Activated naive CD8-positive, alpha-beta T cell treated with anti-CD3 and anti-CD28 coated beads, Interleukin-2, amount 10 ng/mL, durations not matched to agents 7 days and 5 days (primary cell): Measurements from ENCODE around the gene P4HTM. TPM values are rescaled to one million over a fixed set of nuclear protein-coding genes. Genes with fewer than 3 reads are reported as not detected.

Source experiments
- ATAC-seq: fragments of 150-1000 bp; cut with Tn5 transposase; one replicate; pipeline ENCODE4 v1.10.0; 2021; ENCODE audit warnings: low read depth, moderate library complexity
- POLR2A ChIA-PET: fragments of 350-600 bp; sonication (Branson Sonifier 250); formaldehyde crosslinking; loops from one replicate; lab custom pipeline; 2021; ENCODE audit warnings: antibody characterized with exemption; lab: Charles Lee
- DNase-seq: peaks from one replicate; pipeline ENCODE4 v3.0.0; 2021
- H3K27ac Mint-ChIP-seq: one replicate; pipeline ENCODE4 v1.8.0; 2022; ENCODE audit warnings: mild to moderate bottlenecking, mixed read lengths
- H3K27me3 Mint-ChIP-seq: one replicate; pipeline ENCODE4 v1.8.0; 2022; ENCODE audit warnings: mild to moderate bottlenecking, moderate library complexity, mixed read lengths
- H3K36me3 Mint-ChIP-seq: one replicate; pipeline ENCODE4 v1.8.0; 2021; ENCODE audit warnings: mild to moderate bottlenecking, mixed read lengths
- H3K4me1 Mint-ChIP-seq: one replicate; pipeline ENCODE4 v1.8.0; 2021; ENCODE audit warnings: mixed read lengths
- H3K4me3 Mint-ChIP-seq: one replicate; pipeline ENCODE4 v1.8.0; 2022; ENCODE audit warnings: mild to moderate bottlenecking, moderate library complexity, mixed read lengths
- H3K9me3 Mint-ChIP-seq: one replicate; pipeline ENCODE4 v1.8.0; 2021; ENCODE audit warnings: mixed read lengths
- total RNA-seq, 2 experiments: library from RNA; stranded (reverse); gene quantifications; one replicate each; pipeline ENCODE4 v1.2.3, GENCODE V29; 2021

P4HTM gene
- total RNA-seq, 2 experiments from 2014 or later = 57.4 to 57.7 TPM

DNA sequence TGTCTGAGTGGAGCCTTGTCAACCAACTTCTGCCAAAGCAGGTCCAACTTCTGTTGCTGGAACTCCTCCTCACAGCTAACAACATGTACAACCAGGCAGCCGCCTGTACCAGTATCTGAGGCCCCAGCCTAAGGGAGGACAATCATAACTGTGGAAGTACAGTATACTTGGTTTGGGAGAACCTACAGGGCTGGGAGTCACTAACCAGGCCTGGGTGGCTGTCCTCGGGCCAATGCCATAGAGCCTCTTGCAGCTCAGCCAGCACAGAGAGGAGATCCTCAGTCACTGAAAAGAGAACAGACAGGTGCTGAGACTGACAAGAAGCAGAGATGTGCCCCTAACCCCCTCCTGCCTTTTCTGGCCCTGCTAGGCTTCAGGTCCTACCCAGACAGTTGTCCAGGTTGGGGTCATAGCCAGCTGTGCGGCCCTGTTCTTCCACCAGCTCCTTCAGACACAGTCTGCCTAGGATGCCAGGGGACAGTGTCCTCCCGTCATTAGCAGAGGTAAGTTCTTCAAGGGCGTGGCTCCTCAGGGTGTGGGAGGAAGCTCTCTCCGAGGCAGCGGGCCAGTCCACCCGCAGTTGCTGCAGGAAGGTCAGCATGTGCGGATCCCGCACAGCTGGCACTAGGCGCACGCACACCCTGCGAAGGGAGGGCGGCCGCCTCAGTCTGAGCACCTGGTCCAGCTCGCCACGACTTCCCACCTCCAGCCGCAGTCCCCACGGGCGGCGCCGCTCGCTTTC lies 27.4 kb downstream of the P4HTM start:
- Mint-ChIP-seq H3K4me1 (peaks cover 16% of the 10 kb centered on the region), H3K4me3 (peak overlapping the region; percentile 96), H3K27ac (peak overlapping the region; percentile 67), H3K9me3 (no peaks in the 10 kb centered on the region), H3K36me3 (peaks cover 5% of the 10 kb centered on the region), H3K27me3 (no peaks in the 10 kb centered on the region)
- POLR2A ChIA-PET = interaction anchor here (1.0 to 10.1 kb wide), 8 partner anchors 8 to 102 kb away, joined by 3 to 244 read pairs (median 14); partner anchors contain the start of genes ARIH2, IMPDH2, P4HTM and QRICH1
- ATAC-seq (no peak), DNase-seq (no peak)

DNA sequence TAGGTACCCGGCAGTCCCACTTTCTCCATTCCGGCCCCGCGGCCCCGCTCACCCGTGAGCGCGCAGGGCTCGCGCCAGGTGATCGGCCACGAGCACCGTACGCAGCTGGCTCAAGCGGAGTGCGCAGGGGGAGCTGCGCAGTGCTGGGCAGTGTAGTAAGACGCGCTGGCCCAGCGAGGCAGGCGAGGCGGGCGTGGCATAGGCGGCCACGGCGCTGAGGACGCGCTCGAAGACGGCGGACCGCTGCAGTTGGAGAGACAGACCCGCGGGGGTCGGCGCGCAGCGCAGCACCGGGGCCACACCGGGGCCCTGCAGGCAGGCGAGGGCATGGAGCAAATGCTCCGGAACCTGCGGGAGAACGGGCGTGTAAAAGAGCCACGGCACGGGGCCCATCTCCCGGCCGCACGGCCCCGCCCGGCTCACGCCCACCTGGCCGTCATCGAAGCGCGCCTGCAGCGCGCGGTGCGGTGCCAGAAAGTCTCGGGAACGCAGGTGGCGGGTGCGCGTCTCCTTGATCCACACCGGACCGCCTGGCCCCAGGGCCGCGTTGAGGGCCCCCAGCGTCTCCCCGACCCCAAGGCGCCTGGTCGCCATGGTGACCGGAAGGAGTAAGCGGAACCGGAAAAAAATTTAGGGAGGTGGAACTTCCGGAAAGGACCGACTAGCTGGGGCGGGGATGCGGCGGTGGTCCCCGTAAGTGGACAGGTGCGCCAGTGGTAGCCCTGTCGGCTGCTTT lies 28.1 kb downstream of the P4HTM start, which contains the start of gene DALRD3:
TSS of gene DALRD3 (minus strand) at position 610 of the 736 bp plus-strand sequence. CDS start at position 594, 16 bp downstream.
- H3K4me1 Mint-ChIP-seq = peaks cover 19% of the 10 kb centered on the region
- DNase-seq (peak; percentile 83), ATAC-seq (peak; percentile 13)
- H3K27ac Mint-ChIP-seq = peak within 1 kb of the TSS; percentile 98
- peaks cover 7% of the 10 kb centered on the region for H3K36me3 Mint-ChIP-seq
- peak within 1 kb of the TSS; percentile 96 for H3K4me3 Mint-ChIP-seq
- no peaks in the 10 kb centered on the region for H3K27me3 Mint-ChIP-seq
- POLR2A ChIA-PET = interaction anchor here (1.0 to 10.1 kb wide), 7 partner anchors 11 to 102 kb away, joined by 3 to 244 read pairs (median 20); partner anchors contain the start of genes ARIH2, IMPDH2, P4HTM and QRICH1
- no peaks in the 10 kb centered on the region for H3K9me3 Mint-ChIP-seq

DNA sequence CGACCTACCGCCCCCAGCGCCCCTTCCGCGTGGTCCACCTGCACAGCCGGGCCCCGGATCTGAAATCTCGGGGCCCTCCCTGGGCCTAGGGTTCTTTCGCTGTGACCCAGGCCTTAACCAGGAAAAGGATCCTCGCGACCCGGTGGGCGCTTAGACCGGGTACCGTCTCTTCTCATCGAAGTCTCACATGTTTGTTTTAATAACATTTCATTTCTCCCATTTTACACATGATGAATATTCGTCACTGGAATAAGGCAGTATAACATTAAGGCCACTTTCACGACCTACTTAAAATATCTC lies 28.6 kb downstream of the P4HTM start:
- POLR2A ChIA-PET = interaction anchor here (8.8 to 10.1 kb wide), 3 partner anchors 12 to 75 kb away, joined by 101 to 244 read pairs (median 129); partner anchors contain the start of genes P4HTM, QRICH1 and WDR6
- peaks cover 21% of the 10 kb centered on the region for H3K4me1 Mint-ChIP-seq

DNA sequence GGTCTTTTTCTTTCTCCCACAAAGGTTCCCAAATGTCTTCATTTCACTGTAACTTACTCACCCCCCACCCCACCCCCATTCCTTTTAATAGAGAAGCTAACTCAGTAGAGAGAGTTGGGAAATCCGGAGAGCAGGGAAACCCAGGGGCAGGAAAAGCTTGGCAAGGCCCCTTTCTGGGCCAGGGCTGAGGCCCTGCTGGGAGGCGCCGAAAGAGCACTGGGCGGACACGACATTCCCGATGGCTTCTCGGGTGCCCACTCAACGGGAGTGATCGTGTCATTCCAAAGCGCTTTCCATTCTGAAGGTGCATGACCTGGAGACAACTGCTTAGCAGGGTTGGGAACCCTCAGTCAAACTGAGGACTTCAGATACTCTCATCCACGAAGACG lies 29.9 kb downstream of the P4HTM start:
- peaks cover 6% of the 10 kb centered on the region for H3K36me3 Mint-ChIP-seq
- H3K27me3 Mint-ChIP-seq = no peaks in the 10 kb centered on the region
- no peak for DNase-seq
- peaks cover 20% of the 10 kb centered on the region for H3K4me1 Mint-ChIP-seq
- H3K27ac Mint-ChIP-seq = peak overlapping the region; percentile 98
- H3K9me3 Mint-ChIP-seq = no peaks in the 10 kb centered on the region
- ATAC-seq = no peak
- H3K4me3 Mint-ChIP-seq = peak overlapping the region; percentile 96
- POLR2A ChIA-PET = interaction anchor here (0.5 to 10.1 kb wide), 12 partner anchors 8 to 323 kb away, joined by 3 to 244 read pairs (median 12); partner anchors contain the start of genes ARIH2, IMPDH2, IP6K2 and P4HTM

More for the DNA sequence above, 28.6 kb downstream of the P4HTM start:
- Mint-ChIP-seq H3K27ac (peak overlapping the region; percentile 98), H3K4me3 (peak overlapping the region; percentile 96), H3K36me3 (peaks cover 8% of the 10 kb centered on the region), H3K27me3 (no peaks in the 10 kb centered on the region), H3K9me3 (no peaks in the 10 kb centered on the region)
- DNase-seq = no peak
- no peak for ATAC-seq

GRCh38 chr3:49020330-49021212 lies 30.5 kb downstream of the P4HTM start:
- no peaks in the 10 kb centered on the region for H3K27me3 Mint-ChIP-seq

GRCh38 chr3:49021213-49021812 lies 31.3 kb downstream of the P4HTM start:
- H3K27ac Mint-ChIP-seq = peak overlapping the region; percentile 98
- POLR2A ChIA-PET = interaction anchor here (0.5 to 10.1 kb wide), 18 partner anchors 7 to 553 kb away, joined by 3 to 244 read pairs (median 6); partner anchors contain the start of genes ARIH2, IMPDH2, P4HTM and QARS1
- ATAC-seq (peak; percentile 67), DNase-seq (peak; percentile 99)
- no peaks in the 10 kb centered on the region for H3K27me3 Mint-ChIP-seq
- peaks cover 26% of the 10 kb centered on the region for H3K4me1 Mint-ChIP-seq
- H3K9me3 Mint-ChIP-seq = no peaks in the 10 kb centered on the region
- H3K36me3 Mint-ChIP-seq = peaks cover 12% of the 10 kb centered on the region
- peak overlapping the region; percentile 96 for H3K4me3 Mint-ChIP-seq

More at GRCh38 chr3:49020330-49021212, 30.5 kb downstream of the P4HTM start:
- DNase-seq (peak; percentile 62), ATAC-seq (no peak)
- no peaks in the 10 kb centered on the region for H3K9me3 Mint-ChIP-seq
- peak overlapping the region; percentile 96 for H3K4me3 Mint-ChIP-seq
- POLR2A ChIA-PET = interaction anchor here (0.5 to 10.1 kb wide), 16 partner anchors 8 to 553 kb away, joined by 3 to 244 read pairs (median 5); partner anchors contain the start of genes ARIH2, IMPDH2, IP6K2 and P4HTM
- H3K27ac Mint-ChIP-seq = peak overlapping the region; percentile 98
- peaks cover 22% of the 10 kb centered on the region for H3K4me1 Mint-ChIP-seq
- H3K36me3 Mint-ChIP-seq = peaks cover 8% of the 10 kb centered on the region

DNA sequence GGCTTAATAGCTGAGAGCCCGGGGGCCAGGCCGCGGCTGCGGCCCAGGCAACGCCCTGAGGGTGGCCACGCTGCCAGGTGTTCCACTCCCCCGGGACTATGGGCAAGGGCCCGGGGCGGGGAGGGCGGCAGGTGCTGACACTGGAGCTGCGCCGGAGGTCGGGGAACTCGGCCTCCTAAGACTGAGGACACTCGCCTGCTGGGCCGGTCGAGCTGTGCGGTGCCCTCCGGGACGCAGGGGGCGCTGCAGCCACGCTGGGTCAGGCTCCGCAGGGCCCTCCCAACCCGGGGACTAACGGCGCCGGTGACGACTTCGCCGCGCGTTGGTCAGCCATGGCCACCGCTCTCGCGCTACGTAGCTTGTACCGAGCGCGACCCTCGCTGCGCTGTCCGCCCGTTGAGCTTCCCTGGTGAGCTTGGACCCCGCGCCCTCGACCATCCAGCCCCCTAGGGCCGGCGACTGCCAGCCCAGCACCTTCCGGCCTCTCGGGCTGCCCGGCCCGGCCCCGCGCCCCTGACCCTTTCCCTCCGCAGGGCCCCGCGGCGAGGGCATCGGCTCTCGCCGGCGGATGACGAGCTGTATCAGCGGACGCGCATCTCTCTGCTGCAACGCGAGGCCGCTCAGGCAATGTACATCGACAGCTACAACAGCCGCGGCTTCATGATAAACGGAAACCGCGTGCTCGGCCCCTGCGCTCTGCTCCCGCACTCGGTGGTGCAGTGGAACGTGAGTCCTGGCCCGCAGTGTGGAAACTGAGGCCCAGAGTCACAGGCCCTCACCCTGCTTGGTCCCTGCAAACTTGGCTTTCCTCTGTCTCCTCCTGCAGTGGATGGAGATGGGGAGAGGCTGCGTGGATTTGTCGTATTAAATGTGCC lies 32.0 kb downstream of the P4HTM start, which contains the start of gene NDUFAF3:
TSS of gene NDUFAF3 (plus strand) at position 309 of the 875 bp plus-strand sequence. CDS start at position 333, 24 bp downstream.
- Mint-ChIP-seq H3K27ac (peak within 1 kb of the TSS; percentile 98), H3K9me3 (no peaks in the 10 kb centered on the region), H3K4me1 (peaks cover 31% of the 10 kb centered on the region), H3K36me3 (peaks cover 14% of the 10 kb centered on the region), H3K4me3 (peak within 1 kb of the TSS; percentile 96), H3K27me3 (no peaks in the 10 kb centered on the region)
- POLR2A ChIA-PET = interaction anchor here (0.9 to 10.1 kb wide), 18 partner anchors 7 to 554 kb away, joined by 3 to 244 read pairs (median 6); partner anchors contain the start of genes ARIH2, IMPDH2, P4HTM and QRICH1
- ATAC-seq (peak; percentile 71), DNase-seq (peak; percentile 95)

- Mint-ChIP-seq H3K27ac (peak overlapping the region; percentile 98), H3K27me3 (no peaks in the 10 kb centered on the region), H3K4me1 (peaks cover 31% of the 10 kb centered on the region), H3K9me3 (no peaks in the 10 kb centered on the region), H3K4me3 (peak overlapping the region; percentile 89), H3K36me3 (peaks cover 17% of the 10 kb centered on the region)
- no peak for DNase-seq
- POLR2A ChIA-PET = interaction anchor here (1.0 to 10.1 kb wide), 12 partner anchors 8 to 318 kb away, joined by 3 to 244 read pairs (median 14); partner anchors contain the start of genes ARIH2, P4HTM, QRICH1 and USP19
- no peak for ATAC-seq
Observed at GRCh38 chr3:49022688-49023171, 32.7 kb downstream of the P4HTM start.

- H3K27ac Mint-ChIP-seq = peak overlapping the region; percentile 48
- POLR2A ChIA-PET = interaction anchor here (1.5 to 9.8 kb wide), 3 partner anchors 17 to 70 kb away, joined by 7 to 244 read pairs (median 101); partner anchors contain the start of genes QRICH1 and WDR6
- peak overlapping the region; percentile 89 for H3K4me3 Mint-ChIP-seq
- DNase-seq (no peak), ATAC-seq (no peak)
- peaks cover 39% of the 10 kb centered on the region for H3K4me1 Mint-ChIP-seq
- H3K27me3 Mint-ChIP-seq = no peaks in the 10 kb centered on the region
- H3K9me3 Mint-ChIP-seq = no peaks in the 10 kb centered on the region
- H3K36me3 Mint-ChIP-seq = peaks cover 19% of the 10 kb centered on the region
Observed at GRCh38 chr3:49023775-49024174, 33.7 kb downstream of the P4HTM start.

DNA sequence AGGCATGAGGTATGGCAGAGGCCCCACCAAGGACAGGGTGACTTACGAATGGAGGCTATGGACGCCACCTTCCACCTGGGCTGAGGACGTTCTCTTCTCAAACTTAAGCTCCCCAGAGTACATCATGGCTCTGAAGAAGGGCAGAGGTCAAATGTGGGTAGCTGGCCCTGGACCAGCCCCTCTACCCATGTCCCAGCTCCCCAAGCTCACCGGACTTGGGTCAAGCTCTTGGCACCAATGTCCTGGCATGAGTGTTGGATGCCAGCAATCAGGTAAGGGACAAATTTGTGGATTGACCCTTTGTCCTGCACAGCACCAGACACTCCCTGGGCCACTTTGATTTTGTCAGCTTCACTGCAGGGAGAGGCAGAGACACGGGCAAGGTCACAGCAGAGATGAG lies 34.4 kb downstream of the P4HTM start:
- no peak for ATAC-seq
- POLR2A ChIA-PET = interaction anchor here (0.8 to 9.8 kb wide), 4 partner anchors 18 to 69 kb away, joined by 3 to 244 read pairs (median 54); partner anchors contain the start of genes QRICH1 and WDR6
- Mint-ChIP-seq H3K36me3 (peaks cover 19% of the 10 kb centered on the region), H3K9me3 (no peaks in the 10 kb centered on the region), H3K4me1 (peaks cover 40% of the 10 kb centered on the region), H3K4me3 (no peak overlapping the region), H3K27ac (no peak overlapping the region), H3K27me3 (no peaks in the 10 kb centered on the region)
- DNase-seq = no peak
